OCI-LY7 (cell line): Measurements from ENCODE around the gene TMED5. TPM values are rescaled to one million over a fixed set of nuclear protein-coding genes. Genes with fewer than 3 reads are reported as not detected.

Experiments used
- BruUV-seq: library from RNA; stranded (reverse); fragments of 400-500 nt; replicated peaks from 2 replicates; lab custom pipeline; 2021; lab: Mats Ljungman, UMichigan
- CTCF ChIA-PET: fragments of 300-600 bp; sonication (Branson Sonifier 250); formaldehyde crosslinking; loops from one replicate; lab custom pipeline; 2022; ENCODE audit warnings: antibody characterized with exemption; ENCODE audit not compliant: unreplicated experiment; lab: Charles Lee
- POLR2A ChIA-PET: fragments of 300-600 bp; sonication (Branson Sonifier 250); formaldehyde crosslinking; loops from one replicate; lab custom pipeline; 2022; ENCODE audit warnings: antibody characterized with exemption; lab: Charles Lee
- DNase-seq: peaks from one replicate; pipeline ENCODE4 v3.0.0-alpha.2; 2015; ENCODE audit warnings: low spot score
- H2AFZ ChIP-seq: fragments of 200-600 bp; sonication (generic), shearing (Covaris generic); 2 replicates; pipeline ENCODE4 v1.6.1; 2014; ENCODE audit warnings: mild to moderate bottlenecking, antibody characterized with exemption, low read length, moderate library complexity
- H3K27ac ChIP-seq: fragments of 200-600 bp; sonication (generic); 2 replicates; pipeline ENCODE4 v1.5.1; 2014; ENCODE audit warnings: mixed run types, low read depth, mild to moderate bottlenecking, moderate library complexity, low read length, inconsistent platforms; ENCODE audit not compliant: poor library complexity, severe bottlenecking
- H3K36me3 ChIP-seq: fragments of 200-600 bp; sonication (generic); 2 replicates; pipeline ENCODE4 v1.6.1; 2014; ENCODE audit warnings: mild to moderate bottlenecking, antibody characterized with exemption, low read length, moderate library complexity, mixed read lengths; ENCODE audit not compliant: insufficient read depth
- H3K4me1 ChIP-seq: fragments of 200-600 bp; sonication (generic); 2 replicates; pipeline ENCODE4 v1.5.1; 2014; ENCODE audit warnings: mild to moderate bottlenecking, low read length; ENCODE audit not compliant: insufficient read depth, poor library complexity, severe bottlenecking
- H3K4me2 ChIP-seq: fragments of 200-600 bp; sonication (generic); 2 replicates; pipeline ENCODE4 v1.6.1; 2014; ENCODE audit warnings: mild to moderate bottlenecking, low read length
- H3K4me3 ChIP-seq: fragments of 200-600 bp; sonication (generic); 2 replicates; pipeline ENCODE4 v1.5.1; 2014; ENCODE audit warnings: mild to moderate bottlenecking, low read depth, low read length; ENCODE audit not compliant: poor library complexity, severe bottlenecking
- H3K79me2 ChIP-seq: fragments of 200-600 bp; sonication (generic); 2 replicates; pipeline ENCODE4 v1.6.1; 2016; ENCODE audit warnings: low read depth, mild to moderate bottlenecking, low read length, moderate library complexity, mixed read lengths; ENCODE audit not compliant: insufficient read depth
- H3K9me2 ChIP-seq: fragments of 200-600 bp; sonication (generic); 2 replicates; pipeline ENCODE4 v1.6.1; 2016; ENCODE audit warnings: mild to moderate bottlenecking, low read length, mixed read lengths; ENCODE audit not compliant: insufficient read depth
- H3K9me3 ChIP-seq: fragments of 200-600 bp; sonication (generic); 2 replicates; pipeline ENCODE4 v1.6.1; 2014; ENCODE audit warnings: mild to moderate bottlenecking, mixed run types, low read length, mixed read lengths
- H4K20me1 ChIP-seq: fragments of 200-600 bp; sonication (generic); 2 replicates; pipeline ENCODE4 v1.6.1; 2014; ENCODE audit warnings: mild to moderate bottlenecking, antibody characterized with exemption, low read length, moderate library complexity, mixed read lengths; ENCODE audit not compliant: insufficient read depth
- EZH2phosphoT487 ChIP-seq: fragments of 200-600 bp; sonication (generic); IDR thresholded peaks from 2 replicates; pipeline ENCODE4 v1.6.1; 2018; ENCODE audit warnings: low read depth, borderline replicate concordance, mild to moderate bottlenecking, mixed run types, antibody characterized with exemption, low read length, moderate library complexity, mixed read lengths
- intact Hi-C: fragments of 100-400 bp; cut with micrococcal nuclease; formaldehyde crosslinking; loops from one replicate; pipeline ENCODE4 v1.10.0; 2022; ENCODE audit not compliant: unreplicated experiment
- total RNA-seq, 2 experiments: library from RNA; depleted of rRNA in 1 of 2; stranded (reverse); fragments of >200 nt in 1 of 2; shearing (Covaris generic) in 1 of 2; gene quantifications; 2 replicates each; pipeline ENCODE4 v1.2.3, GENCODE V29; 2014 to 2022
- TF ChIP-seq, protein P1 (sequence below): fragments of 200-600 bp; sonication (generic); conservative IDR thresholded peaks from 2 replicates; pipeline ENCODE4 v1.5.1; 2014; ENCODE audit warnings: mild to moderate bottlenecking, antibody characterized with exemption, low read length, moderate library complexity, mixed read lengths

The TMED5 gene
- total RNA-seq, 2 experiments from 2014 or later, result 40.3 to 49.1 TPM

DNA sequence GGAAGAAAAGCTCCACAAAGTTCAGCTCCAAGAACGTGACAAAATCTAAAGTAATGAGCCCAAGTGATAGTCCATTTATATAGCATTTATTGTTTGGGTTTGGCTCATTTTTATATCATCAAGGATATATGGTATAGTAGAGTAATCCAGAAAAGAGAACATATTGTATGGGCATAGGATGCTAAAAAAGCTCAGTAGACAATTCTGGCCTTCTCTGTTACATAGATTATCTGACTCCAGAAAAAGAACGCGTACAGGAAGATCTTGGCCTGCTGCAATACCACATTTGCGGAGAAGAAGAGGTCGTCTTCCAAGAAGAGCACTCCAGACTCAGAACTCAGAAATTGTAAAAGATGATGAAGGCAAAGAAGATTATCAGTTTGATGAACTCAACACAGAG lies 43.8 kb downstream of the TMED5 start:
- ChIA-PET POLR2A (interaction anchor here (0.6 to 1.0 kb wide), 4 partner anchors 18 to 56 kb away, joined by 4 to 8 read pairs (median 4); no protein-coding TSS in a partner anchor), CTCF (no interaction called here)
- Histone ChIP-seq H3K9me2 (no peaks in the 10 kb centered on the region), H3K27ac (no peak overlapping the region), H3K9me3 (no peaks in the 10 kb centered on the region), H3K36me3 (peaks cover 96% of the 10 kb centered on the region), H3K4me2 (no peak overlapping the region), H2AFZ (no peak overlapping the region), H4K20me1 (no peaks in the 10 kb centered on the region), H3K4me3 (no peak overlapping the region), H3K4me1 (no peaks in the 10 kb centered on the region), H3K79me2 (peaks cover 8% of the 10 kb centered on the region; the same call in 1 of the 2 replicates)
- no peak for TF ChIP-seq EZH2phosphoT487
- TF ChIP-seq, protein P1, sequence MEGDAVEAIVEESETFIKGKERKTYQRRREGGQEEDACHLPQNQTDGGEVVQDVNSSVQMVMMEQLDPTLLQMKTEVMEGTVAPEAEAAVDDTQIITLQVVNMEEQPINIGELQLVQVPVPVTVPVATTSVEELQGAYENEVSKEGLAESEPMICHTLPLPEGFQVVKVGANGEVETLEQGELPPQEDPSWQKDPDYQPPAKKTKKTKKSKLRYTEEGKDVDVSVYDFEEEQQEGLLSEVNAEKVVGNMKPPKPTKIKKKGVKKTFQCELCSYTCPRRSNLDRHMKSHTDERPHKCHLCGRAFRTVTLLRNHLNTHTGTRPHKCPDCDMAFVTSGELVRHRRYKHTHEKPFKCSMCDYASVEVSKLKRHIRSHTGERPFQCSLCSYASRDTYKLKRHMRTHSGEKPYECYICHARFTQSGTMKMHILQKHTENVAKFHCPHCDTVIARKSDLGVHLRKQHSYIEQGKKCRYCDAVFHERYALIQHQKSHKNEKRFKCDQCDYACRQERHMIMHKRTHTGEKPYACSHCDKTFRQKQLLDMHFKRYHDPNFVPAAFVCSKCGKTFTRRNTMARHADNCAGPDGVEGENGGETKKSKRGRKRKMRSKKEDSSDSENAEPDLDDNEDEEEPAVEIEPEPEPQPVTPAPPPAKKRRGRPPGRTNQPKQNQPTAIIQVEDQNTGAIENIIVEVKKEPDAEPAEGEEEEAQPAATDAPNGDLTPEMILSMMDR, result no peak
- intact Hi-C loops, result no loop called here
- BruUV-seq, result no TSS peak
- no peak for DNase-seq

DNA sequence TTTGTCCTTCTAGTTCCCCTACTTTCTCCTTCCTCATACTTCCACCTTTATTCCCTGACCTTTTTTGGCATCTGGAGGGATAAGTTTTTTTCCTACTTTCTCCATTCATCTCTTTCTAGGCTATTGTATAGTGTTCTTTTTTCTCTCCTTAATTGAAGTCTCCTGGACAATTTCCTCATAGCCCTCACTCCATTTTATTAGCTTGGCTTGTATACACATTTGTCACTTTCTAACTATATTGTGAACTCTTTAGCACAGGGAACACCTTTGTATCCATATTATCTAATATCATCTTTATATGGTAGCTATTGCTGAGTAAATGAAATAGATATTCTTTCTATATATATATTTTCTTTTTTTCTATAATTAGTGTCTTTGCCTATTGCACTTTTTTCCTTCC lies 47.6 kb downstream of the TMED5 start:
- no peaks in the 10 kb centered on the region for H3K4me1 ChIP-seq
- H3K9me2 ChIP-seq, result no peaks in the 10 kb centered on the region
- H3K79me2 ChIP-seq, result peaks cover 1% of the 10 kb centered on the region; the same call in 1 of the 2 replicates
- no peaks in the 10 kb centered on the region for H3K9me3 ChIP-seq
- POLR2A ChIA-PET, result interaction anchor here (0.8 to 1.3 kb wide), 7 partner anchors 9 to 633 kb away, joined by 3 read pairs; no protein-coding TSS in a partner anchor
- H3K4me3 ChIP-seq, result no peak overlapping the region
- CTCF ChIA-PET, result no interaction called here
- no peak overlapping the region for H3K27ac ChIP-seq
- H2AFZ ChIP-seq, result no peak overlapping the region
- TF ChIP-seq EZH2phosphoT487, result no peak
- TF ChIP-seq, protein P1, result no peak
- H3K4me2 ChIP-seq, result no peak overlapping the region
- intact Hi-C loops, result no loop called here
- no TSS peak for BruUV-seq
- DNase-seq, result no peak
- peaks cover 98% of the 10 kb centered on the region for H3K36me3 ChIP-seq
- no peaks in the 10 kb centered on the region for H4K20me1 ChIP-seq

DNA sequence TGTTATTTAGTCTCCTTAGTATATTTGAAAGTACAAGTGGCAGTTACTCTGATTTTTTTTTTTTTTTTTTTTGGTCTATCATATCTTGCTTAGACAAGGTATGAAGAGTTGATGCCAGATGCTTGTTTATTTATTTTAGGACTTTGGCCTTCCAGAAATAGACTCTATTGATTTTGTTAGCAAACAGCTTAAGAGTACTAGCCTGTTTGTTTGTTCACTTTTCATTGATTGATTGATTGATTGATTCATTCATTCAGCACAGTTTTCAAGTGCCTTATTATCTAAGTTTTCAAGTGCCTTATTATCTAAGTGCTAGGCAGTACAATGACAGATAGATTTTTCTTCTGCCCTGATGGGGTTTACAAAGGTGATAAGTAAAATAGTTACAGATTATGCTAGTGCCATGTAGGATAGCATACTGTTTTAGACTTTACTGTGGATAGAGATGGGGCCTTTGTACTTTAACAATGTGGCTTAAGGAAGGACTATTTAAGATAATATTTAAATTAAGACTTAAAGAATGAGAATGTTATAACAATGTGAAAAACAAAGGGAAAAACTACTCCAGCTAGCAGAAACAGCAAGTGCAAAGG lies 50.6 kb downstream of the TMED5 start:
- Histone ChIP-seq H3K27ac (no peak overlapping the region), H3K4me1 (no peaks in the 10 kb centered on the region), H4K20me1 (0 out of 2 replicates have a peak, but pooled peaks cover 3% of the 10 kb centered on the region), H3K9me3 (no peaks in the 10 kb centered on the region), H3K9me2 (no peaks in the 10 kb centered on the region), H3K79me2 (peaks cover 24% of the 10 kb centered on the region; the same call in 1 of the 2 replicates), H3K4me3 (no peak overlapping the region), H2AFZ (no peak overlapping the region), H3K4me2 (no peak overlapping the region), H3K36me3 (peaks cover 97% of the 10 kb centered on the region)
- DNase-seq, result no peak
- BruUV-seq, result no TSS peak
- POLR2A ChIA-PET, result interaction anchor here (1.2 kb wide), 1 partner anchor 13 kb away, joined by 6 read pairs; no protein-coding TSS in a partner anchor
- TF ChIP-seq, protein P1, result no peak
- TF ChIP-seq EZH2phosphoT487, result no peak
- CTCF ChIA-PET, result no interaction called here
- intact Hi-C loops, result no loop called here
